NCI-H2029 treated with DMSO at 0.1 percent for 48 hours (cell line): ENCODE data around the gene HS6ST2.

Experiments
- DNase-seq: peaks from one replicate; lab custom pipeline; 2025; lab: John Stamatoyannopoulos, UW

HS6ST2 gene

DNA sequence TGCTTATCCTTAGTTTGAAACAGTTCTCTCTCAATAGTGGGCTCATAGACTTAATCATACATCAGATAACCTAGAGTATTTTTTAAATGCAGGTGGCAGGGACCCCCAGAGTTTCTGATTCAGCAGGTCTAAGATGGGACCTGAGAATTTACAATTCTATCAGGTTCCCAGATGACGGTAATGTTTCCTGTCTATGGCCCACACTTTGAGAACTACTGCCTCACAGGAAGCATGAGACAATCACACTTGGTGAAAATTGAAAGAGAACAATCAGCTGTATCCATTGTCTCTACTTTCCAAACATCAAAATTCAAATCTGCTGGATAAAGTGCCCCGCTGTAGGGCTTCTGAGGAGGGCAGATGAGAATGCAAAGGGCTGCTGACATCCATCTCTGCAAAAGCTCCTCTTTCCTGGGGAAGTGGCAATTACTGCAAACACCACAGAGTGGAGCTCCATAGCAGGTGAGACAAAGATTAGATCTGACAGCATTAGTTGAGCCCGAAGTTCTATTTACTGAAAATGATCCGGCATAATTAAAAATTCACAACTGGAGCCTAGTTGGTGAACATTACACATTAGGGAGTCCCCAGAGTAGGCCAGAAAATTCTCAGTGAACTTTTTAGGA is 281.8 kb downstream of the HS6ST2 start:
- DNase-seq: no peak

DNA sequence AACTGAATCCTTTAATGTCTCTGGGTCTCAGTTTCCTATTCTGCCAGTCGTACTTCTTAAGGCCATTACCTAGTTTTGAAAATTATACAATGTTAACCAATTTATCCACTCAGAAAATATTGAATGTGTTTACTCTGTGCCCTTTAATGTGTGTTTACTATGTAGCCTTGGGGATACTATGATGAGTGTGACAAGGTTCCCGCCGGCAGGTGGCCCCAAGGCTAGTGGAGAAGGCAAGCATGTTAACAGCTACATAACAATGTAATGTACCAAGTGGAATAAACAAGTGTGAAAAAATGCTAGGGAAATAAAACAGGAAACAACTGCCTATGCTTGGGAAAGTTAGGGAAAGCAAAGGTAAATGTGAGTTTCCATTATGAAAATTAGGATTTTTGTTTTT is 282.3 kb downstream of the HS6ST2 start:
- no peak for DNase-seq

DNA sequence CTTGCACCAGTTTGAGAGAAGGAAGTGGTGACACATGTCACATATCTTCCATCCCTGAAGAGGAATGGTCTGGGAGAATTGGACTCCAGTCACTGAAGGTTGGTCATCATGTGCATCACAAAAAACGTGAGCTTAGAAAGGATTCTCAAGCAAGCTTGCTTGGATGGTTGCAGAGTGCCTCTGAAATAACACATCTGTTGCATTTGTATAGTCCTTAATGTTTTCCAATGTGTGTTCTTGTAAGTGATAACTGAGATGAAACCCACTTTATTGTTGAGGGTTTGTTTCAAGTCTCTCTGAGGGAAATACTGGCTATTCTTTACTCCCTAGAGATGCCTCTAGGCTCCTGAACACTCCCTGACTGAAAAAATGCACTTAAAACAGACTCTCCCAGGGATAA is 285.1 kb downstream of the HS6ST2 start:
- DNase-seq: no peak

DNA sequence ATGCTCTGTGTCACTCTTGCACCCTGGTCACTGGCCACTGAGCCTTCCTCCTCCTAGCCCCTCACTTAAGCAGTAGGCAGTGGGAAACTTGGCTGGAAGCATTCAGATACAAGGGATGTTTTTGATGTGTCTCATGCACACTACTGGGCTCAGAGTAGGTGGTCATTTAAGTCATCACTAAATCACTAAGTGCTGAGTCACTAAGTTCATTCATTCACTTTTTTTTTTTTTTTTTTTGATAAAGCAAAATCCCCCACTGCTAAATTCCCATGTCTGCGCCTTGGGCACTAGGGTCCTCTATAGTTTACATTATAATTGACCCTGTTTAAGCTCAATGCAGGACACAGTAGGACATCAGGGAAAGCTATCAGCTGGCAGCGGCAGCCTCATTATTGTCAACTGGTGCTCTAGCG is 287.2 kb downstream of the HS6ST2 start:
- no peak for DNase-seq

DNA sequence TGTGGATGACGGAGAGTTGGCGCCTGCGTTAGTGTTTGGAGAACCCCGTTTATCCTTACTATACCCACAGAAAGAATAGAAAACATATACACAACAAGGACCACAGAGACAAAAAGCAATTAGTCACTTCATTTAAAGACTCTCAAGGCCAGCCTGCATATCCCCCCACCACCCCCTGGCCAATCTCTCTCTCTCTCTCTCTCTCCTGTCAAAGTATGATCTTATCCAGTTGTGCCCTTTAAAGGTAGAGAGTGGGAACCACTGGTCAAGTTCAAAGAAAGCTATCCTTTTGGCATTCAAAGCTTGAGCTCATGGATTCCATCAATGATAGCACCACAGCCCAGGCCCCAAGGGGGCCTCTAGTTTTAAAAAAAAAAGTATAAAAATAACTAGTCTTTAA is 289.3 kb downstream of the HS6ST2 start:
- DNase-seq: no peak

DNA sequence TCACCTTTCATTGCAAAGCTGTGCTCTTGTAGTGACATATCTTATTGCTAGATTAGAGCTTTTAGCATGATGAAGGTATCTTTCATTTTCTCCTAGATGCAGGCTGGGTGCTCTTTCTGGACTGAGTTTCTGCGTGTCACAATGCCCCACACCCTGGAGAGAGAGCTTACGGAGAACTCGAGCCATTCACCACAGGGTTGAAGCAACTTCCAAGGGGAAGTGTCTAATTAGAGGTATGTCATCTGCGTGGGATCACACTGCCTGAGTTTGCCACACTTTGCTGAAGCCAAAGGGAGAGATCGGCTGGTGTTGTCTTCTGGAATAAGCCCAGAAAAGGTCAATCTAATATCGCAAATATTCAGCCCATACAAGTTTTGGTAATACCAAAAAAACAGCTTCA is 290.3 kb downstream of the HS6ST2 start:
- no peak for DNase-seq

DNA sequence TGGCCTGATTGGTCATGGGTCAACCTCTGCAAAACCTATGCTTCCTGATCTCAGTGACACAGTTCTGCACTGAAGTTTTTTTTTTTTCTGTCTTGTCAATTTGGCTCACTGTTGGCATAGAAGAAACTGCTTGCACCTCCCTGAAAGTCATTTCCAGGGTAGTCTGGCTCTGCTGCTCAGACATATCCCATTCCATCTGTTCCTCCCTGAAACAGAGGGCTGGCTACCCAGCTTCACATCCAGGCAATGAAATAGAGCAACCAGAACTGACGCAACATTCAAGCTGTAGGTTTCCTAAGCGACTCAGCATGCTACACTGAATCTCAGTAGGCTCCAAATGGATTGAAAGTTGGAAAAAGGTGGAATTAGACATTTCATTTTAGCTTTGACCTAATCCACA is 292.8 kb downstream of the HS6ST2 start:
- DNase-seq: no peak

DNA sequence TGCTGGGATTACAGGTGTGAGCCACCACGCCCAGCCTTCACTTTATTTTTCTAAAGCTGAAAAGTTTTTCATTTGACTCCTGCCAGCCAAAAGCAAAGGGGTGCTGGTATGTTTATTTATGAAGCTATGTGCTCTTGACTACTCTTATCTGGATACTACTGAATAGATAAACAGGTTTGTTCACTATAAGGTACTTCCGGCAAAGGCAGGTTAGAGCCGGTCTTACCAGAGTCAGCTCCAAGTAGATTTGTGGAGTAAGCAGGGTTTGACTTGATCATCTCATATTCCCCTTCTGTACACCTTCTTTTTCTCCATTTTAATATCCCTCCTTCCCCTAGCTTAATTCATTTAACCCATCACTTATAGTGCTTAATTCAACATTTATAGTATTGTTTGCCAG is 294.2 kb downstream of the HS6ST2 start:
- DNase-seq: no peak

DNA sequence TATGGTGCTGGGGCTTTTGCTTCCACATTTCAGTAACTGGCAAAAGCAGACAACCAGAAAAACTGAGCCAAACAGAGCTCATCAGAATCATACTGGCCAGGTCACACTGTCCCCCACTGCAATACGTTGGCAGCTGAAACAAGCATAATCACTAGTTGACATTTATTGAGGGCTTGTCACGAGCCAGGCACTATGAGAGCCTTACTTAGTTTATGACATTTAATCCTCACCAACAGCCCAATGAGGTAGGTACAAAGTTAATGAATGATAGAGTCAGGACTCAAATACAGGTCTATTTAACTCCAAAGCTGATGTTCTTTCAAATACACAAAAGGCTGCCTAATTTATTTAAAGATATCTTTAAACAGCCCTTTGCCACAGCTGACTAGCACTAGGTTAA is 295.6 kb downstream of the HS6ST2 start:
- no peak for DNase-seq

DNA sequence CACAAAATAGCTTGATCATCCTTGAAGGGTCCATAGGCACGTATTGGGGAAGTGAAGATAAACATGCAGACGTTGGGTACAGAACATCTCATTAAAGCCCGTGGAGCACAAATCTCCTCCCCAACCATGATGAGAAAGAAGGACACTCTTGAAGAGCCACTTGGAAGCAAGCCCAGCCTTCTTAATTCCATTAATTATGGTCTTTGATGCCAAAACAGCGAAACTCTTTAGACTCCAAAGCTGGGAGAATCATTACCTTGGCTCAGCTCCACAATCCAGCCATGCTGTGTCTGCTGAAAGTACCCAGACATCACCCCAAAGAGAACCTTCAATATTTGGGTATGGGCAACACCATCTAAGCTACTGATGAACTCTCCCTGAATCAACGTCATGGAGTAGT is 300.6 kb downstream of the HS6ST2 start:
- no peak for DNase-seq

DNA sequence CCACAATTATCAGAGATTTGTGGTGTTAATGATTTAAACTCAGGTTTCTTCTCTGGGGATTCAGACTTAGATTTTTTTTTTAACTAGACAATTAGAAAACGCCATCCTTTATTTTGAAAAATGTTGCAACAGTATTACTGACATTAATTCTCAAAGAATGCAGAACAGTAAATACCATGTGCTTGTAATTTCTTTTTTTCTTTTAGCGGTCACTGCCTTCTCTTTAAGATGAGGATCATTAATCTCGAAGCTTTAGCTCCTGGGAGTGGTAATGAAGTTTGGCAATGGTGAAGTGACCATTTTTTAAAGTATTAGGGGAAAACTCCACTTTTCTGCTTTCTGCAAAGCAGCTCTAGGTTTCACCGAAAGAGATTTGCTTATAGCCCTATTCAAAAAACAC is 305.6 kb downstream of the HS6ST2 start:
- no peak for DNase-seq

DNA sequence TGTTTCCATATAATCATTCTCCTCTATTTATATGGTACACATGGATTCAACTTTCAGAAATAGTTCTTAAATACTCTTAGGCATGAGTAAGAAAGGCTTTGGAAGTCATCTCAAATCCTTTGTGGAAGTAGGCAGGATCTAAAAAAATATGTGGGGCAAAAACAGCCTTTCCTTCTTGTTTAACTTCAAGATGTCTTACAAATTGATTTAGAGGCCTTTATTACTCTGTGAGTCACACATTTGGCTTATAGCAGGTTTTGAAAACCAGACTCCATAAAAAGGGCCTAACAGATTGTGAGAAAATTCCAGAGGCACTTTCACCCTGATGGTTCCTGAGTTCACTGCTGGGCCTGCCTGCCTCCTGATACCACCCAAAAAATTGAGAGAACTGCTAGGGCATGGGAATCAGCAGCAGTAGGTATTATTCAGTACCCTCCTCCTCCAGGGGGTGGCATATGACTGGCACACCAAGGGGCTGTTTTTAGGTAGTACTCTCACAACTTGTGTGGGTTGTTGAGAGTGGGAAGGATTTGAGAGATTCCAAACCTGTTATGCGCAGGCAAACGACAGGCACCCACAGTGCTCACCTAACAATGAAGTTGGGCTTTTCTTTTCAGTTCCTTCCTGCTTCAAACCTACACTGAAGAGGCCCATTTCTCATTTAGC is 306.9 kb downstream of the HS6ST2 start:
- DNase-seq: no peak

DNA sequence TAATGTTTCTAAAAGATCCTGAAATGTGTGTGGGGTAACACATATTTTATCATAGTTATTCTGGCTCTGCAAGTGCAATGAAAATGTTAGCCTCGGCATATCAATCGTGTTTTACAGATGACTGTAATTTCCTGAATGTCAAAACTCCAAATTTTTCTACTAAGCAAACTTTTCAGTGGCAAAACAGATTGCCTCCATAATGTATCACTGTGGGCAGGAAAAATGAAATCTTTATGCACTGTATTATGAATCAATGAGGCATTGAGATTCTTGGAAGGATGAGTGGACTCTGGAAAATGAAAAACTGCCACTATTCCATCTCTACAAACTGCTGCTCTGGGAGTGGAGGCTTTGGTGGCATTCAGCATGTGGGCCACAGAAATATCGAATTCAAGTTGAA is 309.5 kb downstream of the HS6ST2 start:
- no peak for DNase-seq

DNA sequence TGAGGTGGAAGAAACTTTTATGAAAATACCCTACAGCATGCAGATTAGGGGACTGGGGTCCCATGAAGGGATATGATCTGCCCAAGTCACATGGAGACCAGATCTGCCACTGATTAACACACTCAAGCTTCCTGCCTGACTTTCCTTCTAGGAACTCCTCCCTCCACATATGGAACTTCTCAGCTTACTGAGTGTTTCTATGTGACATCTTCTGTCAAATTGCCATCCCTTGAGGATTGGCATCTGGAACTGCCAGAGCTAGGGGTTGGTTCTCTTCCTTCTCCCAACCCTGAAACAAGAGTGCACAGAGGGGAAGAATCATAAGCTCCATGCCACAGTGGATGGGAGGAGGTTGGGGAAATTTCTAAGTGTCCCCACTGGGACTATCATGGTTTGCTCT is 319.0 kb downstream of the HS6ST2 start:
- no peak for DNase-seq

DNA sequence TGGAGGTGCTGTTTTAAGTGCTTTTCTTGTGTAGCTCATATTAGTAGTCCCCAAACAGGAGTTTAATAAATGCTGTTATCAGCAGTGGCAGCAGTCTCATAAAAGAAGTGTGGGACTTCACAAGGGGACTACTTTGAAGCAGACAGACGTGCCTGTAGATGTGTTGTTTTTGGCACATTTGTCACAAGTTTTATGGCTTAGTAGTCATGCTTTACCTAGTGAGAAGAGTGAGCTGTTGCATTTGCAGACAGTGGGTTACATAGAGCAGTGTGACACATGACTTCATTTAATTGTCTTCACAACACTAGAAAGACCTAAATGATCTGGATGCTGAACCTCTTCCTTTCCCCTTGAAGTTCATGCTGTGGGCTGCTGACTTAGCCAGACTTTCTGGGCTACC is 320.1 kb downstream of the HS6ST2 start:
- no peak for DNase-seq

DNA sequence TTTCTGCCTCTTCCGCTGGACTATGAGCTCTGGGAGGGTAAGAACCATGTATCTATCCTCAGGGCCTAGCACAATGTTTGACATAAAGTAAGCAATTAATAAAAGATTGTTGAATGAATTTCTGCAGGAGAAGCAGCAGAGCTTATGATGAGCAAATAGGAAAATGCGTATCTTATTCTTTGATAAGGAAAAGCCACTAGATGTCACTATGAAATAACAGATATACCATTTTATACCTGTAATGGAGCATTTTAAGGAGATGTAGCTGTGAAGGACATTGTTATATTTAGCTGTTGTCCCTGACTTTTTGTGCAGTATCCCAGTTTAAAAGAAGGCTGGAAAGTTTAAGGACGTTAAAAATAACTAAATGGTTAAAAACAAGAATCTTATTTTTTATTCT is 322.3 kb downstream of the HS6ST2 start:
- DNase-seq: peak; percentile 7

DNA sequence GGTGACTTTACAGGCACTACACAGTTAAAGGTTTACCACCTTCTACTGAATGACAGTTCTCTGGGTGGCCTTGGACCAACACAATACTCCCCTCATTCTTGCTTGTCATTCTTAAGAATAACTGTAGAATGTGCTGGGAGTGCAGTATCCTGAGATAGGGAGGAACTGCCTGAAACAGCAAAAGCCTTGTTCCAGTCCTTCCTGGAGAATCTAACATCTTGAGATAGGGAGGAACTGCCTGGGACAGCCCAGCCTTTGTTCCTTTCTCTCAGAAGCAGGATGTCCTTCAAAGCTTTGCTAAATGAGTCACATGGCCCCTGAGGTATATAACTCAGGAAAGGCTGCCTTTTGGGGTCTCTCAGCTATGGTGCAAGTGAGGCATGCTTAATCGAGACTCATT is 323.9 kb downstream of the HS6ST2 start:
- no peak for DNase-seq

DNA sequence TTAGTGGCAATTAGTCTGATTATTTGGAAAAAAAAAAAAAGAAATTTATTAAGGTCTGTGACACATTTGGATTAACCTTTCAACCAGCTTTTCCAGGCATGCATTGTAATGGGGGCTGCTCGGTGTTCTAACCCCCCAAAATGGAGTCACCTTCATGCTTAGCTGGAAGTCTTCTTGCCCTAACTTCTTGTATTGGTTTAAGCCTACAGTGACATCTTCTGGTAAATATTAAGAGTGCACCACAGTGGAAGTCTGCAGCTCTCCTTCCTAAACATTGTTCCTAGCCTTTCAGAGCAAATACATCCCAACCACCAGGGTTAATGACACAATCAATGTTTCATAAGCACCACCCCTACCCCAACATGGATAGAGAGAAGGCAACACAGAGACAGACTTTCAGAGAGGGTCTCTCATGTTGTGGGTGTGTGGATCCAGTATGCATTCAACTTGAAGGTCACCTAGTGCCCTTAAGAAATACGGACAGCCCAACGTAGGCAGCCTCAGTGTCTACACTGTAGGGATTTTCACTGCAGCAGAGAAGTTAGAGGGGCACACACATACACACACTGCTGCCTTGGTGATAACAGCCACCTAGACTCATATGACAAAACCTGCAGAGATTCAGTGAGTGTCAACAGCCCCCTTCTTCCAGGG is 326.7 kb downstream of the HS6ST2 start:
- no peak for DNase-seq

DNA sequence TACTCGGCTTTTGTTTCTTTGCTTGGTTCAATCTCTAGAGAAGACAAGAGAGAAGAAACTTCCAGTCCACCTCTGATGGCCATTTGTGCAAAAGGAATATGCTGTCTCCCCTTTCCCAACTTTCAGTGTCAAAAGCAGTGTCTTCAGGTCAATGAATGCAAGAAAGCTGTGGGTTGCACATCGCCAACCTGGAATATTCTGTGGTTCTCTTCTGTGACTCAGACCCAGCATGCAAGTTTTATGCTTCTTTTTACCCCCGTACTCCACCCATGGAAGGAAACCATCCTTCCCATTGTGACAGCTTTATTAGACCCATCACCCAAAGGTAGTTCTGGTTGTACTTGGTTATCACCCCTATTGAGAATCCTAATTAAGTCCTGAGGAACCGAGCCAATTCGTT is 334.0 kb downstream of the HS6ST2 start:
- DNase-seq: no peak

DNA sequence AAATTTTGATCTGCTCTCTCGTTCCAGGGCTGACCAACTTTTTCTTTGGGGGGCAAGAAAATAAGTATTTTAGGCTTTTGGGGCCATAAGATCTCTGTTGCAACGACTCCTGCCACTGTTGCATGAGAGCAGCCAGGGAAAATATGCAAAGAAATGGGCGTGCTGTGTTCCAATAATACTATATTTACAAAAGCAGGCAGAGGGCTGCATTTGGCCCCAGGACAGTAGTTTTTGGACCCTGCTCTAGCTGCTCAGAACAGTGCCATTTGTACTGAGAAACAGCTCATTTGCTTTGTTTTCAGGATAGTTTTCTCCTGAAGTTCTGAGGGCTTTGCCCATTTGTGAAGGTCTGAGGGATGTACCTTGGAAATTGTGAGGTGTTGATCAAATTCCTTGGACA is 334.5 kb downstream of the HS6ST2 start:
- DNase-seq: no peak

DNA sequence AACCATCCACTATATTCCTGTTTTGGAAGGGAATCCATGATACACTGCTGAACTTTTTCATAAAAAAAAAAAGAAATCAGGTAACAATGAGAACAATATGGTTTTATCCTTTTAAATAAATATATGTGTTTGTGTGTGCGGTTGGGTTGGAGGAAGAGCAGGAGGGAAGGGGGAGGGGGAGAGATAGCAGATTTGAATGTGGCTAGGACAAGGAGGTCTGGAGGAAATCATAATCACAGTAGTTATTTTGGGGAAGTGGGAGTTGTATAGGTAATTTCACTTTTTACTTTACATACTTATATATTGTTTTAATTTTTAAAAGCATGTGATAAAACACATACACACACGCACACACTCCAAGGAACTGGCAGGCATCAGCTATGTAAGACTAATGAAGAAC is 335.1 kb downstream of the HS6ST2 start:
- no peak for DNase-seq

DNA sequence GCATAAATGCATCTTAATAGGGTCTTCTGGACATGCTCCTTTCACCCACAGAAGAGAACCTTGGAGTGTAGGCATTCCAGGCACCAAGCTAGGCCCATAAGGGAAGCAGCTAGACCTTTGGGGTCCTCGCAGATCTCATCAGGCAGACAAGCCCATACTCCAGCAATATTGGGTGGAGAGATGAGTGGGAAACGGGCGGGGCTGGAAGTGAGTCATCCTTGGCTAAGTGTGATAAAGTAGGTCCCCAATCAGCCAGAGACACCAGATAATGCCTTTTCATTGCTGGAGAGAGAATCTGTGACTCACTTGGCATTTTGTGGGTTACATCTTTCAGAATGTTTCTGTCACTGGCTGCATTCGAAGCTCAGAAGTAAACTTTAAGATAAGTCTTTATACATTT is 336.3 kb downstream of the HS6ST2 start:
- no peak for DNase-seq

DNA sequence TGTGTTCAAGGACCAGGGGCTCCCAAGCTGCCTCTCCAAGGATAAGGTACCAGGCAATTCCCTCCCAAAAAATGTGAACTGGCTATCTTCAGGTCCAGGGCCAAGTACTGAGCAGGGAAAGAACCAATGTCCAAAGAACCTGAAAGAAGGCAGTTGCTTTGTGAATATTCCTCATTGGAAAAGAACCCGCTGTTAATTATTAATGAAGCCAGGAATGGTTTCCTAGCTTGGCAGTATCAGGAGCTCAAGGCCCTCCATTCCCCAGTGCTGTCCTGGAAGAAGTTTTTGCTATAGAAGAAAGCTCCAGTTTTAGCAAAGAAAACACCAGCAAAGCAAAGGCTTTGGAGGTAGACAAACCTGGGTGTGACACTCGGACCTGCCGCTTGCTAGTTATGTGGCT is 339.6 kb downstream of the HS6ST2 start:
- no peak for DNase-seq
